HG03280 (cell line): ENCODE data around the gene PIEZO1.

Experiments used
- ATAC-seq: cut with Tn5 transposase; IDR thresholded peaks from one replicate; pipeline ENCODE4 v1.9.1; 2021; ENCODE audit warnings: mild to moderate bottlenecking, moderate library complexity; ENCODE audit not compliant: unreplicated experiment

PIEZO1 gene

DNA sequence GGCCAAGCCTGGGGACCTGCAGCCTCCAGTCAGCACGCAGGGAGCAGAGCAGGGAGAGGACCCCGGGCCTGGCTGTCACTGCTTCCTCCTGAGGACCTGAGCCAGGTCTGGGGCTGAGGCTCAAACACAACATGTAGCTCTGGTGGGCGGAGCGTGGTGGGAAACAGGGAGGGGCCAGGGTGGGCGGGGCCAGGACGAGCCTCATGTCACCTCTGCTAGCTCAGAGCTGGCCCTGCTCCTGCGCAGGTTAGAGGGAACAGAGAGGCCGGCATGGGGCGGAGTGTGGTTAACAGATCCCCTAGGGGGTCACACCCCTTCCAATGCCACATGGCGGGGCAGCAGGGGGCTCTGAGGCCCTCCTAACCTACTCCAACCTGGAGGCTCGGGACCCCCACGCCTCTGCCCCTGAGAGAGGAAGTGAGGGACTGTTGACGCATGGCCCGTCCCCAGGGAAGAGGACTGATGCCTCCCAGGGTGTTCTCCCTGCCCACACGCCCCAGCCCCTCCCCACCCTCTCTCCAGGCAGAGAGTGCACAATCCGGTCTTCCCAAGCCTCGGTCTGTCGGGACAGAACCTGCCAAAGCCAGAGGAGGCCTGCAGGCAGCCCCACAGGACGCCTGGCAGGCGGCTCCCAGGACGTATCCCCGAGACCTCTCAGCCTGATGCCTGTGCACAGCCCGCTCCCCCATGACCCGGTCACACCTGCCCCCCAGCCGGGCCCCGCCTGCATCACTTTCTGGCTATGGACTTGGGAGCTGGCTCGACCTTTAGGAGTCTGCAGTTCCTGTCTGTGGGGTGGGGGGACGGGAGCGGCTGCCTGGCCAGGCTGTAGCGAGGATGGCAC, 15.2 kb downstream of the PIEZO1 start:
- ATAC-seq: no peak

DNA sequence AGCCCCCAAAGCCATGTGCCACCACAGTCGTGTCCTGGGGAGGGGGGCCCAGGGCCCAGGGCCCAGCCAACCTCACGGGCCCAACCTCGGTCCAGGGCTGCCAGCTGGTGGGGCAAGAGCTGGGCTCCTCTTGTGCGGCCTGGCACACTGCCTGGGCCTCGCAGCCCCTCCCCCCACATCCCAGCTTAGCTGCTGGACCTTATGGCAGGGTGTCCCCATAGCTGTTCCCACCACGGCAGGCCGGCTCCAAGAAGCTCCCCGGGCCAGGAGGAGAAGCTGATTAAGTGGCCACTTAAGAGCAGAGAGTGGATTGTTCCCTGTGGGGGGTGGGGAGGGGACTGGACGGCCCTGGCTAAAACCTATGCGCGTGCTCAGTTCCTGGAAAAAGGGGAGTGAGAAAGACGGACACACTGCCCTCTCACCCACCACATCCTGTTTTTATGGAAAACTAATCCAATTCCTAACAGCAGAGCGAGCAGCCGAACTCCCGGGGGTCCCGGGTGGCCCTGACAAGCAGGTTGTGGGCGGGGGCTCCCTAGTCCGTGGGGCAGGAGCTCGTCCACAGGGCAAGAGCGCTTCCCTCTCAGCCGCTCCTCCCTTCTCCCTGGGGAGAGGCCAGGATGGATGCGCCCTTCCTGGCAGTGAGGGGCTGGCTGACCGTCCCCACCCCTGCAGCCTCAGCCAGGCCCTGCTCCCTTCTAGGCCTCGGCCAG, 16.8 kb downstream of the PIEZO1 start:
- ATAC-seq: no peak

DNA sequence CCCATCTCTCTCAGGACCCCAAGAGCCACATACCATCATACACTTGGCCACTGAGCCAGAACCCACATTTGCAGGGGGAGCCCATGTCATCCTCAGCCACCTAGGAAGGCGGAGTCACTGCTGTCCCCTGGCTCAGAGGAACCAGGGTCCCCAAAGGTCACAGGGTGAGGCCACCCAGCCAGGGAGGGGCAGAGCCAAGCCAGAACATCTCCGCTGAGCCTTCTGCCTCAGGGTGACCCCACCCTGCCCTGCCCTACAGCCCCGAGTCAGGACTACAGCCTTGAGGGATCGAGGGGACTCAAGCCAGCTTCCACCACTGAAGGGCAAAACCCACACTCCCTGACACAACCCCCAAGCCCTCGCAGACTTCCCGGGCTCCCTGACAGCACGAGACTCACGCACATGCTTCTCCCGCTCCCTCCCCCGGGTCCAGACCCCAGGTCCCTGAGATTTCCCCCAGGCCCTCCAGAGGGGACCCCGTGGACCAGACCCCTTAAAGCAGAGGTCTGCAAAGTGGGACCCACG, 17.4 kb downstream of the PIEZO1 start:
- no peak for ATAC-seq

DNA sequence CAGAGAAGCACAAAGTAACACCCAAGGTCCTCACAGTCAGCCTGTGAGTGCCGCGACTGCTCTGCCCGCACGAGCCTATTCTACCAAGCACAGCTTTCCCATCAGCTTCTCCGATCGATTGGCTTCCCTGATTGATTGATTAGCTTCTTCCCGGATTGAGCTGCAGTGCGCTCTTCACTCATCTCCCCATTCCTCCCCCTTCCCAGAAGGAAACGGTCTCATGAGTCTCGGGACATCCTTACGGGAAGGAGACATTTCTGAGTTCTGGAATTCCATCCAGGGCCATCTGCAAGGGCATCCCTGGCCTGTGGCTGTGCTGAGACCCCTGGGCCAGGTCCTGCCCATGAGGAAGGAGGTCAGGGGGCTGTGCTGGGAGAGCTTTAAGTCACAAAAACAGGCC, 18.0 kb downstream of the PIEZO1 start:
- no peak for ATAC-seq

DNA sequence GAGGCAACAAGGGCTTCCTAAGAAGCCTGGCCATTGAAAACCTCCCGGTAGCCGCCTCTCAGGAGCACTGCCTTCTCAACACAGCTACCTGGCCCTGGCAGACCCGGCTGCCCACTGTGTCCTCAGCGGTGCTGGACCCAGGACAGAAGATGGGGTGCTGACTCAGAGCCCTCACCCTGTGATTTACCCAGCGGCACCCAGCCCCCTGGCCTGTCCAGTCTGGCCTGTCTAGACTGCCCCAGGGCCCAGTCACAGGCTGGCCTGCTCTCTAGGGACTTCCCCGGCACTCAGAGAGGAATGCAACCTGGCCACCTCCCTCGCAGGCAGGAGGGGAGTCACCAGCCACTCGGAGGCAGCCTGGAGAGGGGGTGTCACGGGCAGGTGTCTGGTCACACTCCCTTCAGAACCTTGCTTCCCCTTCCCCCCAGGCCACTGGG, 20.1 kb downstream of the PIEZO1 start:
- no peak for ATAC-seq

DNA sequence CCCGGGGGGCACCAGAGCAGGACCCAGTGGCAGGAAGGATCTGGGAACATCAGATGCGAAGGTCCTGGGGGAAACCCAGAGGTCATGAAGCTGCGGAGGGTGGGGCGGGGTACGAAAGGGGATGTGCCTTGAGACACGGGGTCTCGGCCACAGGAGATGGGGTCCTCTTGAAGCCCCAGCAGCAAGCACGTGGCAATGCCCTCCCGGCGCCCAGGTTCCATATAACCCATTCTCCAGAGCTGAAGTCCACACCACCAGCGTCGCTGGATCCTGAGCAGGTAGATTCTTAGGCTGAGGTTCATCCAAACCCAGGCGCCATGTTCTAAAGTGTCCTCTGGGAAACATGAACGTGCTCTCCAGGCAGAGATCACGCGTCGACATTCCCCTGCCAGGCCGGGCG, 20.9 kb downstream of the PIEZO1 start:
- ATAC-seq: no peak

DNA sequence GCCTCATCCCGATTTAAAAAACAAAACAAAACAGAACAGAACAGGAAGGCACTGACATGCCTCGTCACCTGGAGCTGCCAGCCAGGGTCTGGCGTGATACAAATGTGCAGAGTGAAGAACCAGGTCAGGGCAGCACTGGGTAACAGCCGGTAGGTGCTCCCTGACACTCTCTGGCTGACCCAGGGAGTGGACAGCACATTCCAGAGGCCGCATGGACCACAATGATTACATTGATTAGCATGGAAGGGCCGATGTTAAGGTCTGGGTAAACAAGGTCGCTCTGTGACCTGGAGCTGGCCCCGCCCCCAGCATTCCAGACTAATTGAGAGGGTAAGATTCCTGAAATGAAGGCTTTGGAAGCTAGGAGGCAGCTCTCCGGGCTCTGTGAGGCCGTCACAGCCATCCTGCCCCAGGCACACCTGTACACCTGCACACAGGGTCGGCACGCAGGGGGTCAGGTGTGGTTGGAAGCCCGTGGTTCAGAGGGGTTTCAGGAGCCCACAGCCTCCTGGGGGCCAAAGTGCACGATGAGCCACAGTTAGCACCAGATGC, 21.4 kb downstream of the PIEZO1 start:
- ATAC-seq: no peak

DNA sequence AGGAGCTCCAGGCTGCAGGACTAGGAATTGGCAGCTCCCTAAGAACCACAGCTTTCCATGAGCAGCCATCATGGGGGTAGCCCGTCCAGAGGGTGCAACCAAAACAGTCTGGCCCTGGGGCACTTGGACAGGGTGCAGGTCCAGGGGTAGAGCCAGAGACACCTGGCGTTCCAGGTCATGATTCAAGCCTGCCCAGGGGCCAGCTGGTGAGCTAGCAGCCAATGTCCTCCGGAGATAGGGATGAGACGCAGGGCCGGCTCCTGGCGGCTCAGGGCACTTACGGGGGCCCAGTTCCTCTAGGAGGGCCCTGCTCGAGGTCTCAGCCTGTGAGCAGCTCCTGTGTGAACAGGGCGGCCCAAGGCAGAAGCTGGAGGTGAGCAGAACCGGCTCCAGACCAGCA, 22.1 kb downstream of the PIEZO1 start:
- no peak for ATAC-seq

DNA sequence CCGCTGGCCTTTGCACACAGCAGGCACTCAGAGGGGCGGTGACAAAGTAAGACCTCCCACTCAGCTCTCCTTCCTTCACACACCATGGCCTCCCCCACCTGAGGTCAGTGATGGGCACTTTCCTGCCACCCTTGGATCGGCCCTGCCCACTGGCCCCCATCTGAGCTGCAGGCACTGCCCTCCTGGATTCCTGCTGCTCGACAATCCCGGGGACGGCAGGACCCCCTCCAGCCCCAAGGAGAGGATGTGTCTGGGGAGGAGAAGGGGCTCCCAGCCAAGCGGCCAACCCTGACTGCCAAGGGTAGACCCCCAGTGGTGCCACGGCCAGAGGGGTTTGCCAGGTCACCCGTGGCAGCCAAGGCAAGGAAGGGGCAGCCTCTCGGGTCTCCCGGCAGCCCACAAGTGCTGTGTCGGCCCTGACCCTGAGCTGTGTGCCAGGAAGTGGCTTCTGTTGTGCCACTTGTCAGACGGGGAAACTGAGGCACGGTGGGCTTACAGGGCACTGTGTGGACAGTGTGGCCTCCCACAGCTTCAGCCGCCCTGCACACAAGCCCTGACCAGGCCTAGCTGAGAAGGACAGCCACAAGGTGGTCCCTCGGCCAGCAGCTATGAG, 22.7 kb downstream of the PIEZO1 start:
- ATAC-seq: no peak

DNA sequence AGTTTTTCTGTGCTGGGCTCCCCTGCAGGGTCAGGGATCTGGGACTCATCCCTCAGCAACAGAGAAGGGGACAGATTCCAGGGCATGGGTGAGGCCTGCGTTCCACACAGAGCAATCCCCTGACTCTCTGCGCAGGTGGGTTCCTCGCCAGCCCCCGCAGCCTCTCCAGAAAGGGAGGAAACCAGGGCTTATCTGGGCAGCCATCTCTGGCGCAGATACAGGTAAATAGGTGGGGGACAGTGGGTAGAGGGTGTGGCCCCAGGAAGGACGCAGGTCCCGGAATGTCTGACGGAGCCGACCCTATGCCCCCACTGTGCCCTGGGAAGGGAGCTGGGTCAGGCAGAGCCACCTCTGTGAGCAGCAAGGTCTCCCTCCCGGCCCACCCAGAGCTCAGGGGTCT, 23.2 kb downstream of the PIEZO1 start:
- no peak for ATAC-seq

DNA sequence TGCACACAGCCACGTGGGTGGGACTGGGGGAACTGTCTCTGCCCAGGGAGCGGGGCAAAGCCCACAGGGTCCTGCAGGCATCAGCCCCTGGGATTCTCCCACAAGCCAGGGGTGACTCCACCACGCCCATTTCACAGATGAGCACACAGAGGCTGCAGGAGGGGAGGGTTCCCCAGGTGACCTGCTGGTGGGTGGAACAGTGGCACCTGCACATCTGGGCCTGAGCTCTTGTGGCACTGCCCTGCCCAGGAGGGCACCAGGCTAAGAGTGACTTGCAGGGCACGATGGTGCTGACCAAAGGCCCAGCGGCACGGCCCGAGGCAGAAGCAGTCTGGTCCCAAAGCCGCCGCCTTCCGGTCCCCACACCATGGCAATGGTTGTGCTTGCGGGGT, 23.9 kb downstream of the PIEZO1 start:
- ATAC-seq: no peak

DNA sequence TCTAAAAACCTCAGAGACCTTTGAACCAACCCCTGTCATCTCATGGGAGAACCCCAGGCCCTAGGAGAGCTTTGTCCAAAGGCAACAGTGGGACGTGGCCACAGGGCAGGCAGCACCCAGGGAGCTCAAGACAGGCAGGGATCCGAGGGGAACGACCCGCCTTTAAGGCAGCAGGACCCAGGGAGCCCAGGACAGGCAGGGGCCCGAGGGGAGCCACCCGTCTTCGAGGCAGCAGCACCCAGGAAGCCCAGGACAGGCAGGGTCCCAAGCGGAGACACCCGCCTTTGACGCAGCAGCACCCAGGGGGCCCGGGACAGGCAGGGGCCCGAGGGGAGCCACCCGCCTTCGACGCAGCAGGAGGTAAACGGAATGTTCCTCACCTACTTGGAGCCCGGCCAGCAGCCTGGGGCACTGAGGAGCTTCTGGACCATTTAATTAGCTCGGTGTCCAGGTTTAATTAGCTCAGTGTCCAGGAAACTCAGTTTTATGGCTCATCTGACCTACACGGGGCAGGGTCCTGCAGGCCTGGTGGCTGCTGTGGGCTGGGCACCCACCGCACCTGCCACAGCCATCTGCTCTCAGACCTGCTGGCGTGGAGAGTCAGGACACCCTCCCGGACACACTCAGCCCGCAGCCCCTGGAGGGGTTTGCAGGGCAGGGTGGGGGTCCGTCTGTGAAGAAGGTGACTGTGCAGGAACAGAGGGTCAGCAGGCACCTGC, 24.4 kb downstream of the PIEZO1 start:
- ATAC-seq: no peak

DNA sequence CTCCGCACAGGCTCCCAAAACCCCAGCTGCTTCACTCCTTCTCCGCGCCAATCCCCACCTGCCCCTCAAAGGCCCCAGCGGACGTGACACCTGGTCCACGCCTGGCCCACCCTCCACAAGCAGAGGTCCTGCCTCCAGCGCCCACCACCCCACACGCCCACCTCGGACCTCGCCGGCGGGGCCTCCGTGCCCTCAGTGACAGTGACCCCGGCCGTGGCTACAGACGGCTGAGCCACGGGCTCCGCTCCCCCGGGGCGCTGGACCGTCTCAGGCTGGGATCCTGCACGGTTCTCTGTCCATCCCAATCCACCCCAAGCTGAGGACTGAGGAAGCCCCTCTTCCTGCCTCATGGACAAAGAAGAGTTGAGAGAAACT, 25.1 kb downstream of the PIEZO1 start:
- ATAC-seq: no peak

DNA sequence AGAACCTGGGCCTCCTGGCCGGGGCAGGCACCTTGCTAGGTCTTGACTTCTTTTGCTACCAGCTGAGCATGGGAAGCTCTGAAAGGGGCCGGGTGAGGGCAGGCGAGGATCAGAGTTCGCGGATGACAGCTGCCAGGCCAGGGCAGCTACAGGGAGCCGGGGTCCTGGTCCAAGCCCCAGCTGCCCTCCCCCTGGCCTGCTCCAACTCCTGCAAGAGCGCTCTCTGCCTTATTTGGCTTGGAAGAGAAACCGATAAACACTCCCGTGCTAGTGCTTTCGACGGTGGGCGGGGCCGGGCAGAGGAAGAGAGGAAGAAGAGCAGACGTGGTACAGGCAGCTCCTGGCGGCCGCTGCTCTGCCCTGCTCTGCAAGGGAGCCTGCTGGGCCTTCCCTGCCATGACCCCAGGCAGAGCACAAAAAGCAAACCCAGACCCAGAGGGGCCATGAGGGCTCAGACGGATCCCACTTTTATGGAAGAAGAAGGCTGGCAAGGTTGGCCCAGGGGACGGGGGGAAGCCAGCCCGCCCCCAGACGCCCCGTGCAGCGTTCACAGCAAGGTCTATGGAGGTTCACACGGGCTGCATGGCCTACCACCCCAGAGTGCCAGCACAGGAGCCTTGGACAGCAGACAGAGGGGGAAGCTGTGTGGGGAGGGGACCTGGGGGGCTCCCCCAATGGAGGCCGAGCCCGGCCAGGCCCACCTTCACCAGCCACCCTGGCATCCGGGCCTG, 25.6 kb downstream of the PIEZO1 start:
- no peak for ATAC-seq

DNA sequence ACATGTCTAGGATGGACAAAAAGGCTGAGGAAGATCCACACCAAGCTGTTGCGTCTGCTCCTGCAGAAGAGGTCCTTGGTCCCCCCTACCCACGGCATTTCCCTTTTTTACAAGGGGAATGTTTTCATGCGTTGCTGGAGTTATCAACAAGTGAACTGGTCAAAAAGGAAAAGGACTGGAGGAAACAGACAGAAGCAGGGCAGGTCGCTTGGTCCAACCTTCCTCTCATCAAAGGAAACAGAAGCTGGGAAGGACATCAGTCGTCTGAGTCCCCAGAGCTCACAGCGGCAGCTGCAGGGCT, 26.1 kb downstream of the PIEZO1 start:
- ATAC-seq: no peak

DNA sequence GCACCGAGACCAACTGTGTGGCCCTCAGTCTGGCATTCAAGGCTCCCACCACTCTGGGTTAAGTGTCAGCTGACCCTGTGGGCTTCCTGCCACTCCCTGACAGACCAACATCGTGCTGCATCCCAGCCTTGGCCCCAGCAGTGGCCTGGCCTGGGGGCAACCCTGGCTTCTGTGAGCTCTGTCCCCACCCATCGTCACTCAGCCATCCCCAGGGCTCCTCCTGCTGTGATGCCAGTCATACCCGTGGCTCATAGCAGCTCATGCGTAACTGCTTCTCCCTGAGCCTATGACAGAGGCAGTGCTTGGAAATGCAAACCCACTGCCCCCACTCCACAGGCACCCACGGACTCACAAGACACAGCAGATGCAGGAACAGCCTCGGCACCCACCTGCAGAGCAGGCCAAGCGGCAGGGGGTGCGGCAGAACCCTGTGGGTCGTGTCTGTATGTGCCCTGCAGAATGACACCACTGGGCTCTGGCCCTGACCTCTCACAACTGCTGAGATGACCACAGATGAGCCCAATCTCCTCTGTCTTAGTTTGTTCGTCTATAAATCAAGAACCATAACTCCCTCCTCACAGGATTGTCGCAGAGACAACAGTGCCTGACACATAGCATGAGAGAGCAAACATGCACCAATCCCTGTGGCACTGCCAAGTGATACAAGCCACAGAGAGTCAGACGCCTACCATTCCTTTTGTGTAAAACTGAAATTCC, 26.6 kb downstream of the PIEZO1 start:
- ATAC-seq: no peak

DNA sequence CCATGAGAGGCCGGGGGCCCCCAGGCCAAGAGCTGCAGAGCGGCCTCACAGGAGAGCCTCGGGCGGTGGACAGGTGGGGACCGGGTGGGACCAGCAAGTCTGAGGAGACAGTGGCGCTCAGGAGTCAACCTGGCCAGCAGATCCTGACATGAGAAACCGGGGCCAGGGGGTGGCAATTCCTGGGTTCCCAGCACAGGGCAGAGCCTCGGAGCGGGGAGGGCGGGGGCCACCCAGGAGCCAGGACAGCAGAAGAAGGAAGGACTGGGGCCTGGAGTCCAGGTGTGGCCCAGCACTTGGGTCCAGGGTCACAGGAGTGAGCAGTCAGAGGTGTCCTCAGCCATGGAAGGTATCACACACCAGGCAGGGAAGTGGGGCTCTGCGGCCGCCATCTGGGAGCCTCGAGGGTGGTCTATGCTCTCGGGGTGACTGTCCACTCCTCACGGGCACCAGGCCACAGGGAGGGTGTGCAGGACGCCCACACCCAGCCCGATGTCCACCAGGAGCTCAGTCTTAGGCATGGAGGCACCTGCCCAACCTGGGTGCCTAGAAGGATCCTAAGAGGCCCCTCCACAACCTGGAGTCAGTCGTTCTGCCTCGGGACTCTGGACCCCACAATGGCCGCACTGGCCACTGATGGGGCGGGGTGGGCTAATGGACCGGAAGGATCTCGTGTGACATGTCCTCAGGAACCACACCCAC, 29.1 kb downstream of the PIEZO1 start:
- ATAC-seq: no peak

DNA sequence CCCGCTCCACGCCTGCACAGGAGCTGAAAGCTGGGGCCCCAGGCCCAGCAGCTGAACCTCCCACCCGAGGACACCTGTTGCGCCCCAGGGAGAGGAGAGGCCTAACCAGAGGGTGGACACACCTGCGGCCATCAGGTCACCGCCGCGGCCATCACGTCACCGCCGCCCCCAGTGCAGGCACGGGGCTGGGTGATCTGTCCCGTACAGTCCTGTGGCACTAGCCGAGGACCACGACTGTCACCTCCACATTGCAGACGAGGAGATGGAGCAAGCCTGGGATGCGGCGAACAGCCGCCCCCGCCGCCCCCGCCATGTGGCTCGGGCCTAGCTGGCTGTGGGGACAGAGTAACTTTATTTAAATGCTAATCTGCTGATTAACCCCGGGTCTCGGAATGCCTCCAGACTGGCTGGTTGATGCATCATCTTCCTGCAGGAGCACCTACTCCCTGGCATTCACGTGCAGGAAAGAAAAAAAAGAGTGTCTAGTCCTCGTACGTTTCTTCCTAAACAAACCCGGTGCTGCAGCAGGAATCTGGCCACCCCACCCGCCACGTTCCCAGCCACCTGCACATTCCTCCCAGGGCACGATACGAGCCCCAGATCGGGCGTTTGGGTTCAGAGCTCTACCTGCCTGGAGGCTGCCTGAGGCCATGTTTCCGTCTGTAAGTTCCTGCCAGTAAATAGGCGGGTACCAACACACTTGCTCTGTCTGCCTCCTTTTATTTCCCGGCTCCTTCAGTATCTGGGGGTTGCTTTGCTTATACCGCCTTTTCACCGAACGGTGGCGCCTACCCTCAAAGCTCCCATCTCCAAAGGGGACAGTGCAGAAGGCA, 29.9 kb downstream of the PIEZO1 start:
- ATAC-seq: no peak
